ENCODE results near the gene DLL1.

Gene DLL1

DNA sequence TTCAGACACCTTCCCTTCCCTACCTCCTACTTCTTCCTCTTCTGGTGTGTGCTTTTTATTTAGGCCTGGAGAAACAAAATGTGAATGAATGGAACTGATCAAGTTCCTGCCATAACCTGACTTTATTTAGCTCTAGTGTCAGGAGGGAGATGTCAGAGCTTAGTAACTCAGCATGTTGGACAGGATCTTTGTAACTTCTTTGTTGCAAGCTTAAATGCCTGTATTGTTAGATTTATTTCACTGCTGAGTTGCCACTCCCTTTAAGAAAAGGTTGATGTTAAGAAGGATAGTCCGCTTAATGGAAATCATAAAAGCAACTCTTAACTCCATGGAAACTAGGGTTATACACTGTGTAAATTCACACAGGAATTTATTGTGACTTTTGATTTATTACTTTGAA lies 17.9 kb upstream of the DLL1 start:
- Histone ChIP-seq H3K36me3 (peaks cover 6% of the 10 kb centered on the region), H3K4me1 (ENCODE audit: control insufficient read depth in 1 of 2, insufficient read depth in 1 of 2, low read depth in 1 of 2, low read length in 1 of 2) (peaks cover 26 to 30% of the 10 kb centered on the region in 2 experiments), H3K9me3 (no peaks in the 10 kb centered on the region), H3K4me3 (ENCODE audit: low read depth in 1 of 2, low read length in 1 of 2) (no peak overlapping the region), H3K27ac (no peak overlapping the region), H3K27me3 (peaks cover 19% of the 10 kb centered on the region)
- TF ChIP-seq, protein P1, sequence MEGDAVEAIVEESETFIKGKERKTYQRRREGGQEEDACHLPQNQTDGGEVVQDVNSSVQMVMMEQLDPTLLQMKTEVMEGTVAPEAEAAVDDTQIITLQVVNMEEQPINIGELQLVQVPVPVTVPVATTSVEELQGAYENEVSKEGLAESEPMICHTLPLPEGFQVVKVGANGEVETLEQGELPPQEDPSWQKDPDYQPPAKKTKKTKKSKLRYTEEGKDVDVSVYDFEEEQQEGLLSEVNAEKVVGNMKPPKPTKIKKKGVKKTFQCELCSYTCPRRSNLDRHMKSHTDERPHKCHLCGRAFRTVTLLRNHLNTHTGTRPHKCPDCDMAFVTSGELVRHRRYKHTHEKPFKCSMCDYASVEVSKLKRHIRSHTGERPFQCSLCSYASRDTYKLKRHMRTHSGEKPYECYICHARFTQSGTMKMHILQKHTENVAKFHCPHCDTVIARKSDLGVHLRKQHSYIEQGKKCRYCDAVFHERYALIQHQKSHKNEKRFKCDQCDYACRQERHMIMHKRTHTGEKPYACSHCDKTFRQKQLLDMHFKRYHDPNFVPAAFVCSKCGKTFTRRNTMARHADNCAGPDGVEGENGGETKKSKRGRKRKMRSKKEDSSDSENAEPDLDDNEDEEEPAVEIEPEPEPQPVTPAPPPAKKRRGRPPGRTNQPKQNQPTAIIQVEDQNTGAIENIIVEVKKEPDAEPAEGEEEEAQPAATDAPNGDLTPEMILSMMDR (IDR thresholded peaks at IDR 0.05), result no peak

DNA sequence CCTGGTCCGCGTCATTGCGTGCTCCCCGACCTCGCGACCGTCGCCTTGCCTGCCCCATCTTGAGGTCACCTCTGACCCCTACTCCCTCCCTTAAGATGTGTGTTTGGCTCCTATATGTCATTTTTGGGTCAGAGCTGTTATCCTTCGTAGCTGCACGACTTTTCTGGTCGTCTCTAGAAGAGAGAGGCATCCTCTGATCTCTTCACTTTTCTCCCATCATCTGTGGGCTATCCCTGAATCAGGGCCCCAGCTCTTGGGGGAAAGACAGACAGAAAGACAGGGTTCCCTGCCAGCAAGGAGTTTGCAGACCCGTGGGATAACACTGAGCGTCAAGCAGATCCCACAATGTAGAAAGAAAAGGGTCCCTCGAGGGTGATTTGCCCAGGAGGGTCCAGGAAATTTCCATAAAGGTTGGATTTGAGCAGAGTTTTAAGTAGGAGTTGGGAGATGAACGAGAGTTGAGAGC lies 16.2 kb upstream of the DLL1 start:
- TF ChIP-seq, protein P1 (IDR thresholded peaks at IDR 0.05), result no peak
- no peaks in the 10 kb centered on the region for H3K9me3 ChIP-seq
- peaks cover 36% of the 10 kb centered on the region for H3K27me3 ChIP-seq
- H3K4me3 ChIP-seq (ENCODE audit: low read depth in 1 of 2, low read length in 1 of 2), result peak overlapping the region; percentile 70 to 86
- no peaks in the 10 kb centered on the region for H3K36me3 ChIP-seq
- H3K27ac ChIP-seq, result peak overlapping the region; percentile 91
- peaks cover 26 to 30% of the 10 kb centered on the region in 2 experiments for H3K4me1 ChIP-seq (ENCODE audit: control insufficient read depth in 1 of 2, insufficient read depth in 1 of 2, low read depth in 1 of 2, low read length in 1 of 2)

- Histone ChIP-seq H3K36me3 (no peaks in the 10 kb centered on the region), H3K4me1 (ENCODE audit: control insufficient read depth in 1 of 2, insufficient read depth in 1 of 2, low read depth in 1 of 2, low read length in 1 of 2) (peaks cover 26 to 30% of the 10 kb centered on the region in 2 experiments), H3K27me3 (peaks cover 42% of the 10 kb centered on the region), H3K9me3 (no peaks in the 10 kb centered on the region), H3K27ac (peak within 1 kb of the TSS; percentile 91), H3K4me3 (ENCODE audit: low read depth in 1 of 2, low read length in 1 of 2) (peak within 1 kb of the TSS; percentile 70 to 86)
- TF ChIP-seq, protein P1 (IDR thresholded peaks at IDR 0.05), result peak; percentile 43
Measured at GRCh38 chr6:170306324-170307079, 15.6 kb upstream of the DLL1 start, which contains the start of gene FAM120B. TSS of gene FAM120B (plus strand) at chr6:170306758. CDS start at chr6:170317391, 10,633 bp downstream.

DNA sequence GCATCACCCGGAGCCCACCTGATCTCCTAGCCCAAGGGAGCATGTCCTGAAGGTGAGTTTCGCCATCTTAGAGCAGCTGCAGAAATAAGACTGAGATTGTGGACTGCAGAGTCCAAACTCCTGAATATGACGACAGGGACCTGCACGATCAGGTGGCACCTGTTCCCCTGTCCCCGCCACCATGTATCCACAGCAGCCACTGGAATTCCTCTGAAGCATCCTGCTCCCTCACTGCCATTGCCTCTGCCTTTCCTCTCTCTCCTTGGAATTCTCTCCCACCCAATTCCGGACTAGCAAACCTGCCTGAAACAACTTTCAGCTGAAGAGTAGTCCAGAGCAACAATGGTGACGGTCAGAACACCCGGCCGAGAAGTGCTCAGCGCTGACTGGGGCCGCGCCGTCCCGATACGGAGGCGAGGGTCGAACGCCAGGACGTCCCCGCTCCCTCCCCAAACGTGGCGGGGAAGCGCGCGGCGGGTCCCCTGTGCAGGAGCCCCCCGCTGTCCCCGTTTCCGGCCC lies 15.0 kb upstream of the DLL1 start:
- no peaks in the 10 kb centered on the region for H3K9me3 ChIP-seq
- peaks cover 26 to 30% of the 10 kb centered on the region in 2 experiments for H3K4me1 ChIP-seq (ENCODE audit: control insufficient read depth in 1 of 2, insufficient read depth in 1 of 2, low read depth in 1 of 2, low read length in 1 of 2)
- no peaks in the 10 kb centered on the region for H3K36me3 ChIP-seq
- TF ChIP-seq, protein P1 (IDR thresholded peaks at IDR 0.05), result no peak
- H3K27ac ChIP-seq, result peak overlapping the region; percentile 91
- peaks cover 48% of the 10 kb centered on the region for H3K27me3 ChIP-seq
- H3K4me3 ChIP-seq (ENCODE audit: low read depth in 1 of 2, low read length in 1 of 2), result peak overlapping the region; percentile 70 to 86

DNA sequence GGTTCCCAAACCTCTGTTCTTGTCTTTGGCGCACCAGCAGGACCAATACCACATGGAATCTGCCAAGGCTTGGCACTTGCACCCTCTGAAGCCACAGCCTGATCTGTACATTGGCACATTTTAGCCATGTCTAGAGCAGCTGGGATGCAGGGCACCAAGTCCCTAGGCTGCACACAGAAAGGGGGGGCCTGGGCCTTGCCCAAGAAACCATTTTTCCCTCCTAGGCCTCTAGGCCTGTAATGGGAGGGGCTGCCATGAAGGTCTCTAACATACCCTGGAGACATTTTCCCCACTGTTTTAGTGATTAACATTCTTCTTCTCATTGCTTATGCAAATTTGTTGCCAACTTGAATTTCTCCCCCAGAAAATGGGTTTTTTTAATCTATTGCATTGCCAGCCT lies 10.3 kb upstream of the DLL1 start:
- TF ChIP-seq, protein P1 (IDR thresholded peaks at IDR 0.05), result no peak
- Histone ChIP-seq H3K27me3 (peaks cover 94% of the 10 kb centered on the region), H3K9me3 (no peaks in the 10 kb centered on the region)

More for the DNA sequence above, 10.3 kb upstream of the DLL1 start:
- Histone ChIP-seq H3K4me3 (ENCODE audit: low read depth in 1 of 2, low read length in 1 of 2) (no peak overlapping the region), H3K36me3 (no peaks in the 10 kb centered on the region), H3K4me1 (ENCODE audit: control insufficient read depth in 1 of 2, insufficient read depth in 1 of 2, low read depth in 1 of 2, low read length in 1 of 2) (peaks cover 5 to 18% of the 10 kb centered on the region in 2 experiments), H3K27ac (no peak overlapping the region)

Measured in neutrophil (primary cell).